Stimulated activated naive CD8-positive, alpha-beta T cell treated with anti-CD3 and anti-CD28 coated beads, Interleukin-15, amount 100 ng/mL, for 72 hours (primary cell): ENCODE data around the gene TTLL10.

Source experiments
- ATAC-seq: fragments of 150-1000 bp; cut with Tn5 transposase; 2 replicates; pipeline ENCODE4 v1.10.0; 2021; ENCODE audit warnings: mild to moderate bottlenecking, moderate library complexity
- DNase-seq, 2 donors: peaks; one replicate each; pipeline ENCODE4 v3.0.0; 2021 to 2022
- H3K27ac Mint-ChIP-seq, 2 donors: one replicate each; pipeline ENCODE4 v1.8.0; 2022; ENCODE audit warnings: mild to moderate bottlenecking in 2 of 2, mixed read lengths in 2 of 2, moderate library complexity in 2 of 2
- H3K27me3 Mint-ChIP-seq: one replicate; pipeline ENCODE4 v1.8.0; 2022; ENCODE audit warnings: mixed read lengths
- H3K4me1 Mint-ChIP-seq: one replicate; pipeline ENCODE4 v1.8.0; 2022; ENCODE audit warnings: mild to moderate bottlenecking, mixed read lengths
- H3K4me3 Mint-ChIP-seq, 2 donors: one replicate each; pipeline ENCODE4 v1.8.0; 2022; ENCODE audit warnings: mild to moderate bottlenecking in 2 of 2, mixed read lengths in 2 of 2, moderate library complexity in 1 of 2
- H3K9me3 Mint-ChIP-seq, 2 donors: one replicate each; pipeline ENCODE4 v1.8.0; 2022; ENCODE audit warnings: mixed read lengths in 2 of 2

Gene TTLL10

DNA sequence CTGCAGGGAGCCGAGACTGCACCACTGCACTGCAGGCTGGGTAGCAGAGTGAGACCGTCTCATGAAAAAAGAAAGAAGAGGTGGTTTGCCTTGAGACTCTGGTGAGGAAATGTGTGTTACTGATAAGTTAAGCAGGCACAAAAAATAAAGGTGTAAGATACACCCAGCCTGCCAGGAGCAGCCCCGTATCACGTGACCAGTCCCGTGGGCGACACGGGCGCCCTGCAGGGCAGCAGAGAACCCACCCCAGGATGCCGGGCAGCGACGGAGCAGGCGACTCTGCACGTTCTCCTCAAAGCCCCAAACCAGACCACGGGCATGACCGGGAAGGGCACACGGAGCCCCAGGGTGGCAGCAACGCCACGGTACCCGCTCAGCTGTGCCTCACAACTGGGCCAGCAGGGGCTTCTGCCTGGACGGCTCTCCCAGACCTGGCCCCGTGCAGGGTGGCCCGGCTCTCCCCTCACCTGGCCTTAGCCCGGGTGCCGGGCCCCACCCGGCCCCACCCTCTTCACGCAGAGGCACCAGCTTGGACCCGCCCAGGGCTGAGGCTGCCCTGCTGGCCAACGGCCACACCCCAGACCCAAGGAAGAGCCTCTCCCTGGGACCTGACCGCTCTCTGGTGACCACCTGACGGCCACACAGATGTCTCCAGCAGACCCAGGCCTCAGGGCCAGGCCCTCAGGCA lies 48.4 kb downstream of the TTLL10 start:
- Mint-ChIP-seq H3K4me3 (no peak overlapping the region), H3K27ac (no peak overlapping the region), H3K4me1 (peaks cover 38% of the 10 kb centered on the region), H3K9me3 (no peaks in the 10 kb centered on the region), H3K27me3 (no peaks in the 10 kb centered on the region)
- DNase-seq (no peak), ATAC-seq (peak; percentile 14)

DNA sequence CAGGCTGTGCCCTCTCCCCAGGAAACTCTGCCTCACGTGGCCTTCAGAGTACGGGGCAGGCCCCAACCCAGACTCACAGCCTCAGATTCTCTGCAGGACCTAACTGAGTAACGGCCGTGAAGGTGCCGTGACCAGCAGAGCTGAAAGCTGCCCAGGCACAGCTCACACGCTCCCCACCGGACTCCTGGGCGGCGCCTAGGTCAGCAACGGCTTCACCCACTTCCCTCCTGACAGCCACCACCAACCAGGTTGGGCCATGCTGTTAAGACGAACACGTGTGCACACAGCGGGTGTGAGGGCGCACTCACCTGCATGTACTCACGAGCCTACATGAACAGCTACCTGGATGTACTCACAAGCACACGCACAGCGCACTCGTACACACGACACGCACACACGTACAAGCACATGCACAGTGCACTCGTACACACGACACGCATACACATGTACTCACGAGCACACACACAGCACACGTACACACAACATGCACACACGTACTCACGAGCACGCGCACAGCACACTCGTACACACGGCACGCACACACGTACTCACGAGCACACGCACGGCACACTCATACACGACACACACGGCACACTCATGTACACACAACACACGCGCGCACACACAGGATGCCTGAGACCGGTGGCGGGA lies 49.0 kb downstream of the TTLL10 start:
- no peaks in the 10 kb centered on the region for H3K9me3 Mint-ChIP-seq
- ATAC-seq = no peak
- no peak overlapping the region for H3K4me3 Mint-ChIP-seq
- H3K27me3 Mint-ChIP-seq = no peaks in the 10 kb centered on the region
- peaks cover 32% of the 10 kb centered on the region for H3K4me1 Mint-ChIP-seq
- H3K27ac Mint-ChIP-seq = peak overlapping the region in 1 of 2 donors; percentile 52
- no peak for DNase-seq

DNA sequence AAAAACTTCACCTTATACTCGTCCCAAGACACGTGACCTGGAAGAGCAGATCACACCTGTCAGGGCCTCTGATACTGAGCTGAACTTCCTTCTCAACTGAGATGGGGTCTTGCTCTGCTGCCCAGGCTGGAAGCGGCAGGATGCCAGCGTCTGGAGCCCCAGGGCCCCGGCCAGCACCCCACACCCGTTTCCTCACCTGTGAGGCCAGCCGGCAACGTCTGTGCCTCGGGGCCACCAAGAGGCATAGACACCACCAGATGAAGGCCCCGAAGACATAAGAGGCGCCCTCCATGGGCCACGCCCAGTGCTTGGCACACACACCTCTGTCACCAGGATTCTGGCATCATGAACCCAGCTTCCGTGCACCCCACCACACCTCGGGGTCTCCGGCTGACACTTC lies 49.6 kb downstream of the TTLL10 start:
- no peaks in the 10 kb centered on the region for H3K27me3 Mint-ChIP-seq
- no peak for ATAC-seq
- no peaks in the 10 kb centered on the region for H3K9me3 Mint-ChIP-seq
- peaks cover 26% of the 10 kb centered on the region for H3K4me1 Mint-ChIP-seq
- DNase-seq = no peak
- H3K27ac Mint-ChIP-seq = peak overlapping the region in 1 of 2 donors; percentile 67
- H3K4me3 Mint-ChIP-seq = no peak overlapping the region

DNA sequence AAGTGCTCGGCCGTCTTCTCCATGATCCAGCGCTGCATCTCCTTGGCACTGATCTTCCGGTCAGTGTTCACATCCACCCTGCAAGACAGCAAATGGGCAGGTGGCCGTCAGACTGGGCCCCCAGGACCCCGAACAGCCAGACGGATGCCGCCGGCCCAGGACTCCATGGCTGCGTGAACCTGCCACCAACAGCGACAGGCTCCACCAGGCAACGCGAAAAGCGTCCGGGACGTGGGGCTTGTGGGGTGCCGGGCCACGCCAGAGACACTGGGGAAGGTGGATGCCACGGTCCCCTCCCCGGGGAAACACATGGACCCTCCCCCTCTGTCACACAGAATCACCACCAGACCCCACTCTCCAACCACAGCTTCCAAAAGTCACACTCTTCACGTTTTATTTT lies 50.2 kb downstream of the TTLL10 start:
- DNase-seq (no peak), ATAC-seq (no peak)
- no peak overlapping the region for H3K4me3 Mint-ChIP-seq
- H3K27me3 Mint-ChIP-seq = no peaks in the 10 kb centered on the region
- no peak overlapping the region for H3K27ac Mint-ChIP-seq
- no peaks in the 10 kb centered on the region for H3K9me3 Mint-ChIP-seq
- peaks cover 20% of the 10 kb centered on the region for H3K4me1 Mint-ChIP-seq

DNA sequence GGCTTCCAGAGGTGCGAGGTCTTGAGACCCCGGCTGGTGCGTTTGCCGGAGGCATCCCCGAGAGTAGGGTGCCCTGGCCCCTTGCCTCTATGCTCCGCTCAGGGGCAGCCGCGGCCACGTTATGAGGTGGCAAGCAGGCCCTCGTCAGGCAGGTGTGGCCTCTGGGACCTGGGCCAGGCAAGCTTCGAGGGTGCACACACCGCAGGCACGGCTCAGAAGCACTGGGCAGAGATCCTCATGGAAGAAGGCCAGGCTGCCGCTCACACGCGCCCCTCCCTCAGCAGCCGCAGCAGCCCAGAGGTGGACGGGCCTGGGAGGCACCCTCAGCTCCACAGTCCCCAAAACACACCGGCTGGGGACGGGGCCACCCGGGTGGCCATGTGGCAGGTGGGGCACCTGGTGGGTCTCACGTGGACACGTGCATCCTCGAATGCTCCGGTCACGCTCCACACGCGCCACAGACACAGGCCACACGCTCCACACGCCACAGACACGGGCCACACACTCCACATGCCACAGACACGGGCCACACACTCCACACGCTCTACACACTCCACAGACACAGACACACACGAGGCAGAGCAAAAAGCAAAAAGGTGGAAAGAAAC lies 51.7 kb downstream of the TTLL10 start:
- no peak for ATAC-seq
- Mint-ChIP-seq H3K27me3 (no peaks in the 10 kb centered on the region), H3K4me1 (peaks cover 25% of the 10 kb centered on the region), H3K9me3 (no peaks in the 10 kb centered on the region), H3K27ac (no peak overlapping the region), H3K4me3 (no peak overlapping the region)
- no peak for DNase-seq

DNA sequence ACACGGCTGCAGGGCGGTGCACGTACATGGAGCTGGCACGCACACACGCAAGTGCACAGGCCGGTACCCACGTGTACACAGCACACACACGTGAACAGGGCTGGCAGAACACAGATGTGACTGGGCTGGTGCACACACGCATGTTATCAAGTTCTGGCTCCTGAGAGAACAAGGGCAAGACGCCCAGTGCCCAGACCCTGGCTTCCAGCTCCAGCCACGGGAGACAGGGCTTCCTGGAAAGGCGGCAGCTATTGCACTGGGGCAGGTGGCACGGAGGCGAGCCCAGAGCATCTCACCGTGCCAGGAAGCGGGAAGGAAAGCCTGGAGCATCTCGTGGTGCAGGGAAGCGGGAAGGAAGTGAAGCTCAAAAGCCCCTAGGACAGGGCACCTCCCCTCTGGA lies 52.2 kb downstream of the TTLL10 start:
- ATAC-seq (no peak), DNase-seq (no peak)
- Mint-ChIP-seq H3K9me3 (no peaks in the 10 kb centered on the region), H3K27ac (no peak overlapping the region), H3K27me3 (no peaks in the 10 kb centered on the region), H3K4me3 (no peak overlapping the region), H3K4me1 (peaks cover 30% of the 10 kb centered on the region)

DNA sequence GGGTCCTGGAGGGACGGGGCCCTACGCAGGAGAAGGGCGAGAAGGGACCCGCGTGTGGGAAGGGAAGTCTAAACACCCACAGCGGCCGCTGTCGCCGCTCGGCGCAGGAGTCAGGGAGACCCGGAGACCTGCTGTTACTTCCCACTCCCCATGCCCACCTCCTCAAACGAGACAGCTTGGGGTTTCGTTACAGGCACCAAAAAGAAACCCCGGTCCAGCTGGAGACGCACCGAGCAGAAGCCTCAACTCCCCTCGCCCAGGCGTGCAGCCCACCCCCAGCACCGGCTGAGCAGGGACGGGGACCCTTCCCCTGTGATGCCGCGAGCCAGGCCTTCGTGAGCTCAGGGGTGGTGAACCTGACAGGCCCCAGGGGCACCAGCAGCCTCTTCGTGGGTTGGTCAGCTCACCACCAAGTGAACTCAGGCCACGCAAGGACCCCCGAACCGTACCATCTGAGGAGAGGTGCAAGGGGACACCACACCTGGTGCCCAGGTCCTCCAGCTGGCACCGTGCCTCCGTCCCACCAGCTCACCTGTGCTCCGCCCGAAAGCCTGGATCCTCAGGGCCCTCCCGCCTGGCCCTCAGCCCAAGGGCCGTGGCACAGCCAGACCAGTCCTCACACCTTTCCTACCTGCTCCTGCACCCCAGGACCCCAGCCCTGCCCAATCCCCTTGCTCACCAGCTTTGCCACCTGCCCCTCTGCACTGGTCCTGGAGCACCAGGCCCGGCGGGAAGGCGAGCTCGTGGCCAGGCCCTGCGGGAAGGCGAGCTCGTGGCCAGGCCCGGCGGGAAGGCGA lies 53.1 kb downstream of the TTLL10 start:
- Mint-ChIP-seq H3K4me1 (peaks cover 33% of the 10 kb centered on the region), H3K27me3 (no peaks in the 10 kb centered on the region), H3K4me3 (no peak overlapping the region), H3K27ac (no peak overlapping the region), H3K9me3 (no peaks in the 10 kb centered on the region)
- ATAC-seq (no peak), DNase-seq (no peak)

DNA sequence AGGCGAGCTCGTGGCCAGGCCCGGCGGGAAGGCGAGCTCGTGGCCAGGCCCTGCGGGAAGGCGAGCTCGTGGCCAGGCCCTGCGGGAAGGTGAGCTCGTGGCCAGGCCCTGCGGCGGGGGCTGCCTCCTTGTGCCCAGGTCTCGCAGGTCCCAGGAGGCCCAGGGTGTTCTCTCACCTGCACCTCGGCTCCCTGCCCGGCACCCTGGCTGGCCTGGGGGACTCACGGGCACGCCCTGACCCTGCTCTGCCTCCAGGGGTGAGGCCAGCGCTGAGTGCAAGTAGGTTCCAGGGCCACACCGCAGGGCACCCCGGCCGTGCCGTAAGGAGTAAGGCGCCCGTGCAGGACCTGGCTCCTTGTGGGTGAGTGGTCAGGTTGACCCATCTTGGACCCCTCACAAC lies 53.7 kb downstream of the TTLL10 start:
- Mint-ChIP-seq H3K4me3 (no peak overlapping the region), H3K27me3 (no peaks in the 10 kb centered on the region), H3K27ac (no peak overlapping the region), H3K9me3 (no peaks in the 10 kb centered on the region), H3K4me1 (peaks cover 33% of the 10 kb centered on the region)
- no peak for ATAC-seq
- DNase-seq = no peak

DNA sequence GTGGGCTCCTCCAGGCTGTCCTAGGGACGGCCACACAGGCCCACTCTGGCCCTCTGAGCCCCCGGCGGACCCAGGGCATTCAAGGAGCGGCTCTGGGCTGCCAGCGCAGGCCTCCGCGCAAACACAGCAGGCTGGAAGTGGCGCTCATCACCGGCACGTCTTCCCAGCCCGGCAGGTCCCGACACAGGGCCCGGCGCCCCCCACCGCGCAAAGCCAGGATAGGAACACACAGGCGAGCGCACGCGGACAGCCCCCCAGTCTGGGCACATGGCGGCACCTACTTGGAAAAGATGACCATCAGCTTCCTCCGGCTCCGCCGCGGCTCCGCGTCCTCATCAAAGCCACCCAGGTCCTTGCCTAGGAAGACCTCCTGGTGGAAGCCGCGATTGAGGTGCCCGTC lies 54.5 kb downstream of the TTLL10 start:
- H3K4me1 Mint-ChIP-seq = peaks cover 33% of the 10 kb centered on the region
- H3K27me3 Mint-ChIP-seq = no peaks in the 10 kb centered on the region
- DNase-seq (no peak), ATAC-seq (no peak)
- peak overlapping the region in 1 of 2 donors; percentile 34 for H3K27ac Mint-ChIP-seq
- H3K4me3 Mint-ChIP-seq = no peak overlapping the region
- H3K9me3 Mint-ChIP-seq = no peaks in the 10 kb centered on the region

DNA sequence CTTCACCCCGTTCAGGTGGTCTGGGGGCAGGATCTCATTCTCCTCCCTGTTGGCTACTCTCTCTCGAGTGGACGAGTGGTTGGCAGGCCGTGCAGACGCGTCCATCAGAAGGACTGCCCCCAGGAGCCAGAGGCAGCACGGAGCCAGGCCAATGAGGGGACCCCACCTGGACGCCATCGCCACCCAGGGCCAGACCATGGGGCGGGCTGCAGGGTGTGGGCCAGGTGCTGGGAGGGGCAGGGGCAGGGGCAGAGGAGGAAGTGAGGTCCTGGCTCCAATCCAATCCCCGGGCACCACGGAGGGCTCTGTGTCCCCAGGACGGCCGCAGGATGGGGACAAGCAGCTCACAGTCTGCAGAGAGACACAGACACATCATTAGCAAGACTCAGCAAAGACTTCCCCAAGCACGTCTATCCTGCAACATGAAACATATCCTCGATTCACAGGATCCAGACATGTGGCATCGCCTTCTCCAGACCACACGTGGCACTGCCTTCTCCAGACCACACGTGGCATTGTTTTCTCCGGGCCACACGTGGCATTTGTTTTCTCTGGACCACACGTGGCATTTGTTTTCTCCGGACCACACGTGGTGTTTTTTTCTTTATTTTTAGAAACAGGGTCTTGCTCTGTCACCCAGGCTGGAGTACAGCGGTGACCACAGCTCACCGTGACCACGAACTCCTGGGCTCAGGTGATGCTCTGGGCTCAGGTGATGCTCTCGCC lies 55.1 kb downstream of the TTLL10 start:
- ATAC-seq = no peak
- H3K4me1 Mint-ChIP-seq = peaks cover 38% of the 10 kb centered on the region
- peak overlapping the region in 1 of 2 donors; percentile 34 for H3K27ac Mint-ChIP-seq
- DNase-seq = no peak
- no peak overlapping the region for H3K4me3 Mint-ChIP-seq
- no peaks in the 10 kb centered on the region for H3K9me3 Mint-ChIP-seq
- no peaks in the 10 kb centered on the region for H3K27me3 Mint-ChIP-seq

DNA sequence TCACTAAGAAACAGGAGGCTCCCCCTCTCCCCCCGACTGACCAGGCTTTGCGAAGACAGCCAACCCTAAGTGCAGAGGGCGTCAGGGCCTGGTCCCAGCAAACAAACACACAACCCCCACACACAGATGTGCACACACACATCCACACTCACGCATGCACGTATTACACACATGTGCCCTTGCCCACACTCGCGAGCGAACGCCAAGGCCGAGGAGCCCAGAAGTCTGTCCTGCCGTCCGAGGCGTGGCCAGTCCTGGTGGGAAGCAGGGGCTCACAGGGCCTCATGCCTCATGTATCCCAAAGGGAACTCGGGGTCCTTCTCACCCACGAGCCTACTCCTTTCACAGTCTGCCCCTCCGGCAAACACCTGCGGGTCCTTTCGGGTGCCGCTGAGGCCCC lies 56.1 kb downstream of the TTLL10 start:
- no peaks in the 10 kb centered on the region for H3K9me3 Mint-ChIP-seq
- peak overlapping the region; percentile 89 to 92 for H3K4me3 Mint-ChIP-seq
- ATAC-seq (no peak), DNase-seq (no peak)
- H3K4me1 Mint-ChIP-seq = peaks cover 49% of the 10 kb centered on the region
- no peaks in the 10 kb centered on the region for H3K27me3 Mint-ChIP-seq
- H3K27ac Mint-ChIP-seq = no peak overlapping the region

DNA sequence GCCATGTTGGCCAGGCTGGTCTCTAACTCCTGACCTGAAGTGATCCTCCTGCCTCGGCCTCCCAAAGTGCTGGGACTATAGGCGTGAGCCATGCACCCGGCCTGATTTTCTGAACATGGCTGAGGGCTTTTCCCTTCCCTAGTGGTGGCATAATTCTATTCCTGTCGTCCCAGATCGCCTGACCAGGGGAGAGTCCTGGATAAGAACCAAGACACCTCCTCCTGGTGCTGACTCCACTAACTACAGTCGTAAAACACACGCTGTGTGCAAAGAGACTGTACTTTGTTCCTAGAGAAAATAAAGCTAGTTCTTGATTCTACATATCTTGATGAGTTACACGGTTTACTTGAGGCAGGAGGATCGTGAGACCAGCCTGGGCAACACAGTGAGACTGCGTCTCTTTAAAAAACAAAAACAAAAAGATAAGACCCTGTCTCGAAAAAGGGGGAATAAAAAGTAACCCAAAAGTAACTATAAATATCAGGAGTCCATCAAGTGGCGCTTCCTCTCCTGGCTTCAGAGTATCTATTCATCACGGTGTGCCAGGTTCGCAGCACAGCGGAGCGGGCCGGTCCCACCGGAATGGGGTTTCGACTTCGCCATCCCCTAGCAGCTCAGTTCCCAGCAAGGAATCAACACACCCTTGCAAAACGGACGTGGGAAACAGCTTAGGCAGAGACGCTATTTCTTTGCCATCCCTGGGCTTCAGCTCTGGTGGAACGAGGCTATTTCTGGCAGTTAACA lies 57.1 kb downstream of the TTLL10 start:
- Mint-ChIP-seq H3K4me1 (peaks cover 48% of the 10 kb centered on the region), H3K9me3 (no peaks in the 10 kb centered on the region), H3K4me3 (peak overlapping the region; percentile 89 to 92), H3K27ac (peak overlapping the region; percentile 92 to 98), H3K27me3 (no peaks in the 10 kb centered on the region)
- ATAC-seq (no peak), DNase-seq (no peak)

DNA sequence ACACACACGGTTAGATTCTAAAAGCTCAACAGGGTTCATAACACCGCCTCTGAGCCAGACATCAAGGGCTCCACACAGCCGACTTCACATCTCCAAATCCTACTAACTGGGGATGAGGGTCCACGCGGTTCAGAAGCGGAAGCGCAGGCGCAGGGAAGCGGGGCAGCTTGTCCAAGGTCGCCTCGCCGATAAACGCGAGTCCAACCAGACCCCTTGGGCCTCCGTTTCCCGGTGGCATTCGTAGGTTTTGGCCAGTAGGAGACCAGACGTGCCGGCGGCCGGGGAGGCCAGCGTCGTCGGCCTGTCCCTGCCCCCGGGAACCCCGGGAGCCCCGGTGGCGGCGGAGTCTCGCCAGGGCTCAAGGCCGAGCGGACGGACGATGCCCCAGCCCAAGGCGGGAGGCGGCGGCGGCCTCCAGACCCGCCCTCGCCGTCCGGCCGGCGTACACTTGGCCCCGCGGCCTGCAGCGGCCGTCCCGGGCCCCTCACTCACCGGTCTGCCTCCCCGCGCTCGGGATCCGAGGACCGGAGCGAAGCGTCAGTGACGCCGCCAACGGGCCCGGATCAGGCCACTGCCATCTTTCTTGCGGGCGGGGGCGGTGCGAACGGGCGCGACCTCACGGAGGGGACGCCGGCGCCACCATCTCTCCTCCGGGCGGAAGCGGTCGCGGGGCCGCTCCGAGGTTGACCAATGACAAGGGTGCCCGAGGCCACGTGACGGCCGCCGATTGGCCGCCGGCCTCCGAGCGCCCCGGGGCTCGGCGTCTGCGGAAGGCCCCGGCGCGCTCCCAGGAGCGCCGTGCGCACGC lies 57.9 kb downstream of the TTLL10 start, which contains the start of gene SDF4:
SDF4 (minus strand) TSS at position 602 of the 808 bp plus-strand sequence. CDS start 3,229 bp downstream, outside the sequence.
- H3K27me3 Mint-ChIP-seq = no peaks in the 10 kb centered on the region
- DNase-seq = peak; percentile 96 to 98
- H3K27ac Mint-ChIP-seq = peak within 1 kb of the TSS; percentile 94 to 98
- H3K4me3 Mint-ChIP-seq = peak within 1 kb of the TSS; percentile 89 to 92
- no peaks in the 10 kb centered on the region for H3K9me3 Mint-ChIP-seq
- ATAC-seq = peak; percentile 95
- peaks cover 43% of the 10 kb centered on the region for H3K4me1 Mint-ChIP-seq
